ENCODE measurements around the gene PITPNM3.
A peak's percentile ranks its signal among the peaks of the same experiment; 100 is the strongest.

Gene PITPNM3

DNA sequence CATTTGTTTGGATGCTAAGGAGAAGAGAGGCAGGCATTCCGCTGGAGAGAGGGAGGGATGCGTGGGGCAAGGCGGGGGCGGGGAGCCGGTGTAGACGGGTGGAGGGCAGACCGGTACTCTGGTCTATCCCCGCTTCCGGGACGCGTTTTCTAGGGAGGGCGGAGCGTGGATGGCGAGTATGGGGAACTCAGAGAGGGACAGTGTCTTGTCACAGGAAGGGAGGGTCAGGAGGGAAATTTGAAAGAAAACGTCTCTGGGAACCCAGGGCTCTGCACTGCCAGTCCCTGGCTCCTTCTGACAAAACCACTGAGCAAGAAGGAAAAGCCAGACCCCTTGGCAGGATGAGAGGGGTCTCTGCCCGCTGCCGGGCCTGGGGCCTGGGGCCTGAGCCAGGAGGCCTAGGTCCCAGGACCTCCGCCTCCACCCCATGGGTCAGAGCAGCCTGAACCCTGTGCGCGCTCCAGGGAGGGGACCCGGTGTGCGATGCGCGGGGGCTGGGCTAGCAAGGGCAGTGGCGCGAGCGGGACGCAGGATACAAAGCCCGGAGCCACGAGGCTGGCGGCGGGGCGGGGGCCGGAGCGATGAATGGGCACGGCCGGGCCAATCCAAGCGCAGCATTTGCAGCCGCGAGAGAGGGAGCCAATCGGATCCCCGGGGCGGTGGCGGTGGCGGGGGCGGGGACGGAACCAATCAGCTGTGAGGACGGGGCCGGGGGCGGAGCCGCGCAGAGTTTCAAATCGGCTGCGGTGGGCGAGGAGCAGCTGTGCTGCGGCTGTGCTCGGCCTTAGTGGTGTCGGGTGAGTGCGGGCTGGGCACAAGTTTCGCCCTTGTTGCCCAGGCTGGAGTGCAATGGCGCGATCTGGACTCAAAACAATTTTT, 112.4 kb downstream of the PITPNM3 start, which contains the start of gene PIMREG:
PIMREG (plus strand) TSS at position 764 of the 879 bp plus-strand sequence. CDS start 656 bp downstream, outside the sequence.
- peak; percentile 99 for DNase-seq (ENCODE audit: low spot score)

DNA sequence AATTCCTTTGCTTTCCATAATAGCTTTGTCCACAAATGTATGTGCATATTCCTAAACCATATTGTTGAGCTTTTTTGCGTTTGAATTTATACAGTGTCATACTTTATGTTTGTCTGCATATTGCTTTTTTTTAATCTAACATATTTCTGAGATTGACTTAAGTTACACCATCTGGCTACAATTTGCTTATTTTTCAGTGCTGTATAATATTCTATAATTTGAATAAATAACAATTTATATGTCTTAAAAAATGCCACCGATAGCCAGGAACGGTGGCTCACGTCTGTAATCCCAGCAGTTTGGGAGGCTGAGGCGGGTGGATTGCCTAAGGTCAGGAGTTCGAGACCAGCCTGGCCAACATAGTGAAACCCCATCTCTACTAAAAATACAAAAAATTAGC, 113.6 kb downstream of the PITPNM3 start:
- no peak for DNase-seq (ENCODE audit: low spot score)

DNA sequence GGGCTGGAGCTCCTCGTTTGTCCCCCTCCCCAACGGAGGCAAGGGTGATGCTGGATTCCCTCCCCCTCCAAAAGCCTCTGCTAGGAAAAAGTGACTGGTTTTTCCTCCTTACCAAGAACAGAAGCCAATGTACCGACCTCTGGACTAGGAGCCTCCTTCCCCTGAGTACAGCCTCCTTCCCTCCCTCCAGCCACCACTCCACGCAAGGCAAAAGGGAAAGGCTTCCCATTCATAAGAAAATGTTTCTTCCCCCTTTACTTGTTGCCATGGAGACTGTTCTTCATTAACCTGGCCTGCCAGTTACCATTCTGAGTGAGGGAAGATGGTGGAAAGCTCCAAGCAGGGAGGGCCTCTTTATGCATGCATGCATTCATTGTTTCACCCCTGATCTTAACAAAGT, 116.4 kb downstream of the PITPNM3 start:
- DNase-seq (ENCODE audit: low spot score), result no peak

DNA sequence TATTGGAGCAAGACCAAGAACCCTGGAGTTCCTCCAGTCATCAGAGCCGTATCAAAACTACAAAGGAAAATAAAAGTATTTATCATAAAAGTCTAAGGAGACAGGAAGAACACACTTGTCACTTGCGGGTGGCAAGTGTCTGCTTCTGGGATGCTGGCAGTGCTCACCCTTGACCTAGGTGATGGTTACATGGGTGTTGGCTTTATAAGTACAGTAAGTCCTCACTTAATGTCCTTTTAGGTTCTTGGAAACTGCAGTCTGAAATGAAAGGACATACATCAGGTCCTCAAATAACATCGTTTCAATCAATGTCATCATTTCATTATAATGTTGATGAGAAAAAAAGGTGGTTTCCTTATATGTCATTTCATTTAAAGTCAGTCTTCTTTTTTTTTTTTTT, 118.4 kb downstream of the PITPNM3 start:
- no peak for DNase-seq (ENCODE audit: low spot score)

DNA sequence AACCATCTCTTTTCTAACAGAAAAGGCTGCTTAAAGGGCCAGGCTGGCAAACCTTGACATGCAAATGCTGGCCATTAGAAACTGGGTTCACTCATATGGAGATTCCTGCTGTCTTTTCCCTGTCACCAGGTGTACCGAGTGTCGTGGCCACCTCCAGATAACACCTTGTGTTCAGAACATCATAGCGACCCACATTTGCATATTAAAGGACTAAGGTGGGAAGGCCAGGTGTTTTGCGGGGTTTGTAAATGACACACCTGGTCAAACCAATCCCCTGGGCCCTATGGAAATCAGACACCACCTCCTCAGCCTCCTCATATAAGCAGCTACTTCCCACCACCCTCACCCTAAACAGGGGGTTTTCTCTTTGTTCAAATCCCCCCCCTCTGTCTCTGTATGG, 118.9 kb downstream of the PITPNM3 start:
- no peak for DNase-seq (ENCODE audit: low spot score)

DNA sequence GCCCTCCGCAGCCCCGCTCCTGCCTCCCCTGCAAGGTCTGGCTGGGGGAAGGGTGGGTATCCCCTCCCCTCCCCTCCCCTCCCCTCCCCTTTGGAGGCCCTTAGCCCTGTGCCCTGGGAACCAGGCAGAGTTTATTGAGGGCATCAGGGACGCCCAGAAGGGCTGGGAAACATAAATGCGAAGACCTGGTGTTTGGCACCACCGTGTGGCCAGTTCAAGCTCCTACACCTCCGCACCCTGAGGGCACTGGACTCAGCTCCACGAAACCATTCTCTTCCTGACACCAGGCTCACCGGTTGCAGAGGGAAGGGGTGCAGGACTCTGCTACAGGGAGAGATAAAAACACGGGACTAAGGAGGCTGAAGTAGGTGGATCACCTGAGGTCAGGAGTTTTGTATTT, 120.4 kb downstream of the PITPNM3 start:
- DNase-seq (ENCODE audit: low spot score), result peak; percentile 90

DNA sequence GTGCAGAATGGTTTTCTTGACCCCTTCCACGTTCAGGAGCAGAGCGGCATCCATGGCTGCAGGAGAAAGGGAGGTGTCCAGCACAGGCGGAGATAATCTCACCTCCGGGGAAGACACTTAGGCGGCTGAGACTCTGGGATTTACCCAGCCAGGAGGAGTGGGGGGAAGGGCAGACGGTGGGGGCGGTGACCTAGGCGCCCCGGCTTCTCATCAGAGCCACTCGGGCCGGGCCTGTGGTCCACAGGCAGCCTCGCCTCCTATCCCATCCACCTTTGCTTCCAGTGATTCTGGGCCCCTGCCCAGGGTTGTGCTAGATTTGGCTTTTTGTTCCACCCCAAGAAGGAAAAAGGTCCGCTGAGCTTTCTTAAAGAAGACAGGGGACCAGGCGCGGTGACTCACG, 121.3 kb downstream of the PITPNM3 start, which contains the start of gene AIPL1:
AIPL1 (minus strand) TSS at position 71 of the 400 bp plus-strand sequence; CDS start at position 54, 17 bp downstream.
- DNase-seq (ENCODE audit: low spot score), result no peak

DNA sequence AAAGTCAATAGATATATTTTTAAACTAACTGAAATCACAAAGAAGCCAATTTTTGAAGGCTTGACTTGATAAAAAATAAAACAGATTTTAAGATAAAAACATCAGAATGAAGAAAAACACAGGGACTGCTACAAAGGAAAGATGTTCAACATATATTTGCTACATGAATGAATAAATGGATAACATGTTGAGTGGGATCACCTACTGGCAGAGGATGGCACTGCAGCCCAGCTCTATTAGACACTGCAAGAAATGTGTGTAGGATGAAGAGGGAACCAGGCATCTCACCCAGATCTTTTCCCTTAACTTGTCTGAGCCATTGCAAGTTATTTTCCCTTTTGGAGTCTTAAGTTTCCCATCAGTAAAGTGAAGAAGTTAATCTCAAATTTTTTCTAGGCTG, 125.6 kb downstream of the PITPNM3 start:
- DNase-seq (ENCODE audit: low spot score), result no peak

DNA sequence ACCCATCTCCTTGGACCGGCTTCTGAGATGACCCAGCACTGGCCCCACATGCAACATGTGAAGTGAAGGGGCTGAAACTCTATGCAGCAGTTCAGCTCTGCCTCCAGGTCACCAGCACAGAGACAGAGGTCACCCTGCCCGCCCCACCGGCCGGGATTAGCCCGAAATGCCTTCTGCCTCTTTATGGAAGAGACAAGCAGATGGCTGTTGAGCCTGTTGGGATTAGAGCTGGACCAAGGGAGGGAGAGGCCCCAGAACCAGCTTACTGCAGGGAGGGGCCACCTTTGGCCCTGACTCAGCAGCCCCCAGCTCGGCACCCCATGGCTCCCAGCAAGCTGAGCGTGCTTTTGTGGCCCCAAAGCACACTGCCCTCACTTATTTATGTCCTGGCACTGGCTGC, 127.1 kb downstream of the PITPNM3 start:
- DNase-seq (ENCODE audit: low spot score), result no peak

DNA sequence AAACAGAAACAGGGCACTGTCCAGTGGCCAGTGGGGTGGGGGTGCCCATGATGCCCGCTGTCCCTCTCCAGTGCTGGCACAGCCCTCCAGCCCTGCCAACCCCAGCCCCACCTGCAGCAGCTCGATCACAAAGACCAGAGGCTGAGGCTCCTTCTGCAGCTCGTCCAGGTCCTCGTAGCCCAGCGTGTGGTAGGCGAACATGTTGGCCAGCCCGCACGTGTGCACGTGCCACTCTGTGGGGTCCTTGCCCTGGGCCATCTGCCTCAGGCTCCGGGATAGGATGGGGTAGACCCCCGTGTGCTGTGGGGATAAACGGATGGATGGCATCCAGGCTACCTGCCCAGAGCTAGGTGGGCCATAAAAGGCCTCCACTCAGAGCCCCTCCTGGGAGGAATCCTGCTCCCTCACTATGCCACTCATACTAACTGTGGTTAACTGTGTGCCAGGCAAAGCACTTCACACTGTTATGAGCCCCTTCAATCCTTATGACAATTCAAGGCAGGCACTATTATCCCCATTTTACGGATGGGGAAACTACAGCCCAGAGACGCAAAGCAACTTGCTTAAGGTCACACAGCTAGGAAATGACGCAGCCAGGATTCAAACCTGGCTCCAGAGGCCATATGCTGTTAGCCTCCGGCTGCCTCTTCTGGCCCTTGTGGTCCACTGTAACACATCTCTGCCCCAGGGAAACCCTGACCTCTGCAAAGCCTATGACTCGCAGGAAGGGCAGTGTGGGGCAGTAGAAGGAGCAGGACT, 128.0 kb downstream of the PITPNM3 start:
- no peak for DNase-seq (ENCODE audit: low spot score)

DNA sequence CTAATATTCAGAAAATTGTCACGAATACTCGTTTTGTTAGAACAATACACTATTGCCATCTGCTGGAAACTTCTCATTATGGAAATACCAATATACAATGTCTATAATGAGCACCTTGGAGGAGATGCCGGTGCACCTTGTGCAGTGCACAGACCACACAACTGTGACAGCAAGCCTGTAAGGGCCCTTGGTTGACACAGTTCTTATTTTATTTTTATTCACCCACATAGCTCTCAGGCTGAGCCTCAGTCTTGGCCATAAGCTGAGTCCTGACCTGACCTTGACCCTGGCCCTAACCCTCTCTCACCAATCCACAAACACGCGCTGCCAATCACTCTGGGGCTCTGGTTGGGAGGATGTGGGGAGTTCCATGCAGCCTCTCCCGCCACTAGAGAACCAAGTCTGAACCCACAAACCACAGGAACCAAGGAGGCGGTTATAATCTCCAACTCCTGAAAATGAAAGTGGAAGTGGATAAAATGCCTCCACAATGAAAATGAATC, 129.0 kb downstream of the PITPNM3 start:
- DNase-seq (ENCODE audit: low spot score), result peak; percentile 55

DNA sequence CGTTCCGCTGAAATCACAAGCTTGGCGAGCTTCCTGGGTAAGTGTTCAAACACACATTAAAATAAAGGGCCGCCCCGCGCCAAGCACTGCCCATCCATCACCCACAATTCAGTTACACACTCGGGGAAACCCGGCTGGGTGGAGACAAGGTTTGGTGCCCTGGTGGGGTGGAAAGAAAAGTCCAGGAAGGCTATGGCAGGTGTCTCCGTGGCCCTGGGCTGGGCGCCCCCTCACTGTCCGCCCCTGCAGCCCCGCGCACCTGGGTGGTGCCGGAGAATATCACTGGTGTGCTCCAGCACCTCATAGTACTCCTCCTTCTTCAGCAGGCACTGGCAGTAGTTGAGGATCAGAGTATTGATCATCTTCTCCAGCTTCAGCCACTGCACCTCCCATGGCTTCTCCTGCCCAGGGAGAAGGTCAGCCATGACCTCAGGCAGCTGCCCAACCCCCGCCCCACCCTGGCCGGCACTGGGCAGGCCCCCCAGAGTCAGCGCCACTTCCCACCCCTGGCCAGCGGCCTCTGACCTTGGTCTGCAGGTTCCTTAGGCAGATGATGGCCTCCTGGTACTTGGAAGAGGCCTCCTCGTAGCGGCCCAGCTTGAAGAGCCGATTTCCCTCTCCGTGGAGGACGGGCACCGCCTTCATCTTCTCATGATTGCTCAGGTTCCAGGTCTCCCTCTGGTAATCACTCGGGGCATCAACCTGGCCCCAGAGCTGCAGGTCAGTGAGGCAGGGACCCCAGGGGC, 129.8 kb downstream of the PITPNM3 start:
- no peak for DNase-seq (ENCODE audit: low spot score)

DNA sequence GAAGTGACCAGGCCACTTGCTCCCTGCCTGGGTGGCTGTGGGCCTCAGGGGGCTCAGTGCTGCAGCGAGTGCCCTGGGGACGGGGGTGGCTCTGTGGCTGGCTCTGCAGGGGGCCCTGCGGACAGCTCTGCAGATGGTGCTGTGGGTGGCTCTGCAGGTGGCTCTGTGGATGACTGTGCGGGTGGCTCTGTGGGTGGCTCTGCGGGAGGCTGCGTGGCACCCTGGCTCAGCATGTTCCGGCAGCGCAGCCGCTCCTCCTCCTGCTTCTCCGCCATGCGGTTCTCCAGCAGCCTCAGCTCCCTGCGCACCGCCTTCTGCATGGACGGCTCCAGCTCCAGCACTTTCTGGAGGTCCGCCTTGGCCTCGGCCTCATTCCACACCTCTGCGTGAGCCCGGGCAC, 130.9 kb downstream of the PITPNM3 start:
- no peak for DNase-seq (ENCODE audit: low spot score)

DNA sequence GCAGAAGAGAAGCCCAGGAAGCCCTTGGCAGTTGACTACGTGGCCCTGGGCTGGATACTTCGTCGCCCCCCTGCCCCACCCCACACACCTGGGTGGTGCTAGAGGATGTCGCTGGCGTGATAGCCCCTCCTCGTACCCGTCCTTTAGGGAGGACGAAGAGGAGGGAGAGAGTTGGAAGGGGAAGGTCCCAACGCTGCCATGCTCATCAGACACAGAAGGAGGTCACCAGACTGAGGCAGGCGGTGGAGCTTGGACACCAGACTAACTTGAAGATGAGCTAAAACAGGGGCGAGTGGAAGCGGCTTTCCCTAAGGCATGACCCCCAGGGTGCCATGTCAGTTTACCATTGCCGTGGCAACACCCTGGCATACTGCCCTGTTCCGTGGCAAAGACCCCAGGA, 132.4 kb downstream of the PITPNM3 start:
- DNase-seq (ENCODE audit: low spot score), result no peak

DNA sequence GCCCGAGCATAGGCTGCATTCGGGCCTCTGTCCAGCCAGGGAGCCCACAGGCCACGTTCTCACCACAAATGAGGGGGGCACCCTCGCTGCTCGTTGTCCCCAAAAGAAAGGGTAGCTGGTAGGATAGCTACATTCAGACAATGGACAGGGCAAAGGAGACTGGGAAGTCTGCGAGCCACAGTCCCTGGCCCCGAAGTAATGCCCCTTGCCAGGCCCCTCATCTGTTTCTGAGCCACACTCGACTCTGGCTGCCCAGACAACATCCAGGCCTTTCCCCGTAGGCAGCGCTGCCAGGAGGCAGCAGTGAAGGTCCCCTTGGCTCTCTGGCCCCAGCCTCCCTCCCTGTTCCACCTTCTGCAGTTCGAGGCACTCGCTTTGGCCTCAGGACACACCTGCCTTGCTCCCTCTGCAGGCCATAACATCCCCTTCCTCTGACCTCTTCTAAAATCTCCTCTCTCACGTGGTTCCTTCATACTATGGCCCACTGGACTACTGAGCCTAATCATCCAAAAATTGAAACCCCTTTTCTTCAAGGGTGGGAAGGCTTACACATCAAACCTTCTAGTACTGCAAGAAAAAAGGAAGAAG, 133.6 kb downstream of the PITPNM3 start:
- no peak for DNase-seq (ENCODE audit: low spot score)

DNA sequence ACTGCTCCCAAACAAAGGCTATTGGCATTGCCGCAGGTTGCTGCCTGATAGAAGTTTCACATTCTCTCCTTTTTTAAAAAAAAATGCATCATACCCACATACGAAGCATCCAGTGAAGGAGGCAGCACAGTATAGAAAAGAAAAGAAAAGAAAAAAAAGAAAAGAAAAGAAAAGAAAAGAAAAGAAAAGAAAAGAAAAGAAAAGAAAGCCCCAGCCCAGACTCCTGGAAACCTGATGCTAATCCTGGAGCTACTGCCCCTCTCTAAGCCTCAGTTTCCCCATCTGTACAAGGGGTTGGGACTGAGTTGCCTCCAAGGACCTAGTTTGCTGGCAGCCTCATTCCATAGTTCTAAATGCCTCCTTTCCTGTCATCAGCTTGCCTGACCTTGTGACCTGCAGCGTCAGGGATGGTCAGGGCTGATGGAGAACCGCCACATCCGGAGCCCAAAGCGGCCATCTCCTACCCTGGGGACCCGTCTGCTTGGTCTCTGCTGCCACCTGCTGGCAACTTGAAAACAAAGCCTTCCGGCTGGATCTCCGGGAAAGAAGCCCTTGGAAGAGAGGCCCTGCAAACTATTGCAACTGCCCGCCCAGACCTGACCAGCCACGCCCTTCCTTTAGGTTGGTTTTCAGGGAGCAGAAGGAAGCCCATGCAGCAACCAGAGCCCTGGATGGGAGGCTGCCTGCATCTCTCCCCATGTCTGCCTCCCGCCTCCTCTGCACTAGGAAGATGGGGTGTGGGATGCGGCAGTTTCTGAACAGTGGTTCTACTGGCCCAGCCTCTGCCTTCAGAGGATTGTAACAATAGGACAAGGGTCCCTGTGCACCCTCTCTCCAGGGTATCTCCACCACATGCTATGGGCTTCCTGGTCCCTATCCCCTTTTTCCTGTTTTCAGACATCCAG, 134.4 kb downstream of the PITPNM3 start:
- peak; percentile 93 for DNase-seq (ENCODE audit: low spot score)

DNA sequence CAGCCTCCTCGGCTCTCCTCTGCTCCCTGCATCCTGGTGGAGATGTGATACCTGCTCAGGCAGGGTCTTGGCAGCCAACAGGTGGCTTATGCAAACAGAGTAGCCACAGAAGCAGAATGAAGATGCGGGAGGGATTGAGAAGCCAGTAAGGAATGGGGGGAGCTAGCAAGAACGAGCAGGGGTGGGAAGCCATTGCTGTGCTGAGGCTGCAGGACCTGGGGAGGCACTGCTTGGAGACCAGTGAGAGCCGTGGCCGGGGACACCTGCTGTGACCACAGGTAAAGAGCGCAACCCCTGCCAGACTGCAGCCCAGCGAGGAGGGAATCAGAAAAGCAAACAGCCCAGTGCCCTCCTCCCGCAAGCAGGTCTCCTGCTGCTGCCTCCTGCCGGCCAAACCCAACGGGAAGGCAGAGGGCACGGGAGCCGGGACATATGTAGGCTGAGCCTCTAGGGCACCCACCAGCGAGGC, 136.1 kb downstream of the PITPNM3 start:
- peak; percentile 11 for DNase-seq (ENCODE audit: low spot score)

DNA sequence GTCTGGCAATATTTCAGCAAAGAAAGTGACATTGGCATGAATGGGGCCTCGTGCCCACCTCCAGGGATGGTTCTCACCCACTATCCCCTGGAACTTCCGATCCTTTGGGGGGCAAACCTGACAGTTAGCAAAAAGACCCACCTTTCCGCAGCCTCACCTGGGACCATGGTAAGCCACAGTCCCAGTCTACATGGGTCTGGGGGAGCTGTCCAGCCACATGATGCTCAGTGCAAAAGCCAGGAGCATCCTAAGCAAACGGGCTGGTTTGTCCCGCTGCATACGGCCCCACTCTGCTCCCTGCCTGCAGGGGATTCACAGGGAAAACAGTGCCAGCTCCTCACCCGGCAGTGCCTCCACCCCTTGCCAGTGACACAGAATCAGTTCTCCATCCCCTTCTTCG, 140.7 kb downstream of the PITPNM3 start:
- no peak for DNase-seq (ENCODE audit: low spot score)

DNA sequence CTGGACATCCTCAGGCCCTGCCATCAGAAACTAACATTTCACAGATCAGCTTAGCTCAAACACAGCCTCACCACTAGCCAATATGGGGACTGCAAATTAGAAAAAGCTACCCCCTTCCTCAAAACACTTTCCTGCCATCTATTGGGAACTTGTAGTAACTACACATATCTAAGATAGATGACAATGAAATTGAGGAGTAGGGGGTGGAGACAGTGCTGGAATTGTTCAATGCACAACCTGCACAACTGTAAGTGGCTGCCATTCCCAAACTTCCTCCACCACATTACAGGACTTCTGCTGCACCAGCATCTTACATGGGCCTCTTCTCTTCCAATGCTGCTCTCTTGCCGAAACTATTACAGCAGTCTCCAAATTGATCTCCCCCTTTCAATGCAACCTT, 143.3 kb downstream of the PITPNM3 start:
- peak; percentile 61 for DNase-seq (ENCODE audit: low spot score)

DNA sequence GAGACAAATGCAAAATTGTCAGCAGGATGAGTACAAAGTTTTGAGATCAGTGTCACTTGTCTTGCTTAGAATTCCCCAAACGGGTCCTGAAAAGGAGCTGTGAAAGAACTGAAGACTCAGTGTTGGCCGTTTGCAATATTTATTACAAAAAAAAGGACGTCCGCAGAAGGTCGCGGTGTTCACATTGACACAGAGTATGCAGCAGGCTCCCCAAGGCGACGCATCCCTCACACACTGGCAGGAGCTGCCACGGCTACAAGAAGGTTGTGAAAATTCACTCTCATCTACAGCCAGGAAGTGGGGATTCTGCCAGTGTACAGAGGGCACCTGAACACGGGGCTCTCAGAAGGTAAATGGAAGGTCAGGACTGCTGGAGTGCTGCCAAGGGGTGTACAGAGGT, 147.6 kb downstream of the PITPNM3 start:
- no peak for DNase-seq (ENCODE audit: low spot score)

DNA sequence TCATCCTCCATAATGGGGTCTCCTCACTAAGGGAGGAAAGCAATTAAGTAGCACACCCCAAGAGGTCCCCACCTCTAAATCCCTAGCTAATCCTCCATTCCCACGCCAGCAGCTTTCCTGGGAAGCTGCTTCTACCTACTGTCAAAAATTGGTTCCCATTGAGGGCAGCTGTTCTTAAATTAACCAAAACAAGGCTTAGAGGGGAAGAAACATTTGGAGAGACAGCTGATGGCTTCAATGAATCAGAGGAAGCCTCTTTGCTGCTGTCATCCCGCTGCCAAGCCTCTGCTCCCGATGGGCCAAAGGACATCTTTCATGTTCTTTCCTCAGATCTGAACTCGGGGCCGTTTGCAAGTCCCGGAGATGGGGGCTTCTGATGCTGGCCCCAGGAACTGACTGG, 148.1 kb downstream of the PITPNM3 start:
- DNase-seq (ENCODE audit: low spot score), result no peak
